T-helper 9 cell (primary cell): ENCODE measurements around the gene ANKMY1.
"Not testable (repeated sequence)": the region's sequence is repeated elsewhere in the genome, so short reads cannot be mapped to it uniquely, and the experiment has no call there.

Source experiments
- DNase-seq: peaks from one replicate; pipeline ENCODE4 v3.0.0-alpha.2; 2020

The ANKMY1 gene

DNA sequence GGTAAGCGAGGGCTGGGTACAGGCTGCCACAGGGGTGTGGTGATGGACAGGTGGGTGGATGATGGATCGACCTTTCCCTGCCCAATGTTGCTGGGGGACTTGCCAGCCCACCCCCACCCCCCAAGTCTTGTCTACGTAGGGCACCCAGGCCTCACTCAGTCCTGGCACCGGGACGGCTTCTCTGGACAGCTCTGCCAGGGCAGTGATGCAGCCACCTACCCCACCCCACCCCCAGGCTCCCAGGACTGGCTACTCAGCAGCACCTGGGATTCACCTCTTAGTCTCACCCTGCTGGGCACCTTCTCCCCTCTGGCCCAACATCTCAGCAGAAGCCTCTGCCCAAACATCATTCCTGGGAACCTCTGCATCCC is 55.7 kb downstream of the ANKMY1 start:
- no peak for DNase-seq

- DNase-seq: no peak
Observed at GRCh38 chr2:240501531-240501991, 56.2 kb downstream of the ANKMY1 start.

DNA sequence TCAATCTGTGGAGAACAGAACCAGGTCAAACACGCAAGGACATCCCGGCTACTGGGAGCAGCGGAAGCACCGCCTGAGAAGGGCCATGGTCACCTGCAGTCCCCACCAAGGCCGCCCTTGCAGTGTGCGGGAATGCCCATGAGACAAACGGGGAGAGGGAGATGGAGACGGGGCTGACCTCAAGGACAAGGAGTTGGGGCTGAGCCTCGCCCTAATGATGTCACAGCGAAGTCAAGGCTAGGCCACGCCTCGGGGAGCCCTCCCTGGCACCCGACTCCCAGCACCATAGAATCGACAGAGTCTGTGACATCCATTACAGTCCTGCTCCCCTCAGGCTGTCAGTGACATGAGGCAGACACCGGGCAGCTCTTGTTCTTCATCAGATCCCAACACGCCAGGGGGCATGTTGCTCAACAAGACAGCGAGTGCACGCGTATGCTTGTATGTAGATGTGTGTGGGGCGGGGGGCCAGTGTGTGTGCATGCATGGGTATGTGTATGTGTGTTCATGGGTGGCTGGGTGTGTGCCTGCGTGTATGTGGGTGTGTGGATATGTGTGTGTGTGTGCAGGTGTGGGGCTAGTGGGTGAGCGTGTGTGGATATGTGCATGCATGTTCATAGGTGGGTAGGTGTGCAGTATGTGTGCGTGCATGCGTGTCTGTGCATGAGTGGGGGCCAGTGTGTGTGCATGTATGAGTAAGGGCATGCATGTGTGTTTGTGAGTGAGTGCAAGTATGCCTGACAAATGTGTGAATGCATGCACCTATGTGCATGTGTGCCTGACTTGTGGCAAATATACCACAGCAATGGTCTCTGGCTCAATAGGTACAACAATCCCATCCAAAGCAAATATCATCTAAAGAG is 57.0 kb downstream of the ANKMY1 start:
- no peak for DNase-seq

DNA sequence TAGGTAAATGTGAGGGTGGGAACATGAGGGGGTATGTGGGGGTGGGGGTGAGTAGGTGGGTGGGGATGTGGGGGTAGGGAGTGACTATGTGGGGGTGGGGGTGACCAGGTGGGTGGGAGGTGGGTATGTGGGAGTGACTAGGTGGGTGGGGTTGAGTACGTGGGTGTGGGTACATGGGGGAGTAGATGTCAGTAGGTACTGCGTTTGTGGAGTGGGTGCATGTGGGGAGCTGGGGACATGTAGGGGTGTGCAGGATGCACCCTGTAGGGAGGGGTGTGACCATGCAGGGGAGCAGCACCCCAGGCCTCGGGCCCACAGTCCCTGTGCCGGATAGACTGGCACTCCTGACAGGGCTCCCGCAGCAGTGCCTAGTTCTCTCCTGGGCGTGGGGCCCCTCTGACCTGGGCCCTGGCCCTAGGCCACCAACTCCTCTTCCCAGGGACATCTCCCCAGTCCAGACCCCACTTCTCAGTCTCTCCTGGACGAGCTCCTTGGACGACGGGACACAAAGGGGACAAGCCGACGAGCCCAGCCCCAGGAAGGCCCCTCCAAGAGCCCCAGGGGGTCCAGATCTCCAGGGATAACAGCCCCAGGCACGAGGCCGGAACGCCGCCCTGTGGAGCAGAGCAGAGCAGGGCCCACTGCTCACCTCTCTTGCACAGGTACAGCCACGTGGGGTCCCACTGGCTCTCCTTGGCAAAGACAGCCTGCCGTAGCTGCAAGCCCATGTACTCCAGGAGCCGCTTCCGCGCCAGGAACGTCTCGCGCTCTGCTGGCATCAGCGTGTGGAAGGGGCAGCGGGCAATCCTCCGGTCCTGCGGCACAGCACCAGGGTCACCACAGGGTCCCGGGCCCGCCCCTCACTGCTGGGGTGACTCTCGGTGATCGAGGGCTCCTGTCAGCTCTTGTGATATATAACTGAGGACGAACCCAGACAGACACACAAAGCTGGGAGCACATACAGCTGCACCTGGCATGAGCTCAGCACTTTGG is 58.2 kb downstream of the ANKMY1 start:
- no peak for DNase-seq

- DNase-seq: no peak
Observed at GRCh38 chr2:240498958-240499260, 58.9 kb downstream of the ANKMY1 start.

- no peak for DNase-seq
Observed at GRCh38 chr2:240498171-240498957, 59.4 kb downstream of the ANKMY1 start.

- not testable (repeated sequence) for DNase-seq
Observed at GRCh38 chr2:240497082-240497481, 60.7 kb downstream of the ANKMY1 start.

DNA sequence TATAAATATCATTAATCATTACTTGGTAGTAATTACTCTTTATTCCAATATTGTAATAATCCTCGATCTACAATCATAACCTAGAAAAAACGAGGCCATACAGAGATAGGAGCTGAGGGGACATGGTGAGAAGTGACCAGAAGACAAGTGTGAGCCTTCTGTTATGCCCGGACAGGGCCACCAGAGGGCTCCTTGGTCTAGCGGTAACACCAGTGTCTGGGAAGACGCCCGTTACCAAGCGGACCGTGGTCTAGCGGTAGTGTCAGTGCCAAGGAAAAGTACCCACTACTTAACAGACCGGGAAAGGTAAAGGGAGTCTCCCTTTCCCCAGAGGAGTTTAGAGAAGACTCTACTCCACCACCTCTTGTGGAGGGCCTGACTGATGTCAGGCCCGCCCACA is 62.8 kb downstream of the ANKMY1 start:
- not testable (repeated sequence) for DNase-seq

DNA sequence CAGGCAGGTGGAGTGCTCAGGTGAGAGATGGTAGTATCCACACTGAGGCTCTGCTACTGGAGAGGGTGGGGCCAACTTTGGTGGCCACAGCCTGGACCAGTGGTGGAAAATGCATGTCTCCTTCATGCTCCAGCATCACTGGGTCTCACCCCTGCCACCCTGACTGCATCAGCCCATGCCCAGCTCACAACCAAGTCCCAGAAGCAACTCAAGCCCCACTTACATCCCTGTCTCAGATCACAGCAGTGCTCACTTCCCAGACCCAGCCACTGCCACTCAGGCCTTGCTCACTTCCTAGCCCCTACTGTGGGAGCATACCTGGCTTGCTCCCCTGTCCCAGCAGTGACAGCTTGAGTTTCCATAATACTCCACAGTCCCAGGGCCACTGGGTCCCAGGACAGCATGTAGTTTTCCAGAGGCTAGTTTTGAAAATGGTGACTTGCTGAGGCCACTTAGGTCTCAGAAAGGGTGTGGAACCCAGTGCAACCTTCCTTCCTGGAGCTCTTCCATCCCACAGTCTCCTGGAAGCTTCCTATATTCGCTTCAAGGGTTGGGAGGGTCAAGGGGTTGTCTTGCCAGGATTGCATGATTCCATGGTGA is 63.5 kb downstream of the ANKMY1 start:
- no peak for DNase-seq

DNA sequence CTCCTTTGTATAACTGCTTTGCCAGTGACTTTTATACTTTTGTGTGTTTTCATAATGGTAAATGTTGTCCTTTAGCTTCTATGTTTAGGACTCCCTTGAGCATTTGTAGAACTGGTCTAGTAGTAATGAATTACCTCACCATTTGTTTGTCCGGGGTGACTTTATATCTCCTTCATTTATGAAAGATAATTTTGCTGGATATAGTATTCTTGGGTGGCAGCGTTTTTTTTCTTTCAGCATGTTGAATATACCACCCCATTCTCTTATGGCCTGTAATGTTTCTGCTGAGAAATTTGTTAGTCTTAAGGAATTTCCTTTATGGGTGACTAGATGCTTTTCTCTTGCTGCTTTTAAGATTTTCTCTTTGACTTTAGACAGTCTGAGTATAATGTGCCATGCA is 66.3 kb downstream of the ANKMY1 start:
- DNase-seq: no peak

DNA sequence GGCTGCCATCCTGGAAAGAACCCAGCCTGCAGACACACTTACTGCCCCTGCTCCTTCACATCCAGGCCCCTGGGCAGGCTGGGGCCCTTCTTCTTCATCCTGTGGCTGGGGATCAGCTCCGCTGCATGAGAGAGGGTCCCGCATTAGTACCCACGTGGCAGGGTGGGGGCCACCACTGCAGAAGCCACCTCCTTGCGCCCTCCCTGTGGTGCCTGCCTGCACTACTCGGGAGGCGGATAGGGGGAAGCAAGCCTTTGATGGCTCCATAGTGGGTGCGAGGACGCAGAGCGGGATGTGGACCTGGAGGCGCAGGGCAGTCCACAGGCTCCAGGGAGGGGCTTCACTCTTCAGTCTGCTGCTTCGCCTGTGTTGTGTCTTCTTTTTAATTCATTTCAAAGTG is 75.6 kb downstream of the ANKMY1 start:
- DNase-seq: no peak

- DNase-seq: no peak
Observed at GRCh38 chr2:240481720-240482119, 76.1 kb downstream of the ANKMY1 start.

DNA sequence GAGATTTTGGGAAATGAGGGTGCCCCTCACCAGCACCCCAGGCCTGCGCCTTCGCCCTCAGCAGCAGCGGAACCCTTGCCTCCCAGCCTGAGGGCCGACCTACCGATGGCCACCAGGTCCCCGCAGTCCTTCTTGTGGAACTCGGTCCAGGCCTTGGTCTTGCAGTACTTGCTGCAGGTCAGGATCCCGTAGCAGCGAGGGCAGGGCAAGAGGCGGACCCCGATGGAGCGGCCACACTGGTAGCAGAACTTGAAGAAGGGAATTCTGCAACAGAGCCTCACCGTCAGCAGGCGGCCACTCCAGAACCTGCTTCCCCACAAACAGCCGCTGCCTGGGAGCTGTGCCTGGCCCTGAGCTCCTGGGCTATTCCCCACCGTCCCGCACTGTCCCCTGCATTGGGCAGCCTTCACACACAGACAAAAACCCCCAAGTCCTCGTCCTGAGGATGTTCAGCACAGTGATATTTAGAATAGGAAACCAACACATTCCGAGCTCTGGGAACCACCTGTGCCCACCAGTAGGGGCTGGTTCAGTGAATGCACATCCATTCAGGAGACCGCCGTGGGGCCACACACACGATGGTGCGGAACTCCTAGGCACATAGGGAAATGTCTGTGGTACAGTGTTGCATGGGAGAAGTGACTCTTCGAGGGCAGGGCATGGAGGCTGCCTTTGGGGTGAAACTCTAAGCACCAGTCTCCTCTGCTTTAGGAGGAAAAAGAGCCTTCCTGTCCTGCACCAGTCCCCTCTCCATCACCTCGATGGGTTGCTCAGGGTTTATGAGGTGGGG is 76.8 kb downstream of the ANKMY1 start:
- DNase-seq: no peak

DNA sequence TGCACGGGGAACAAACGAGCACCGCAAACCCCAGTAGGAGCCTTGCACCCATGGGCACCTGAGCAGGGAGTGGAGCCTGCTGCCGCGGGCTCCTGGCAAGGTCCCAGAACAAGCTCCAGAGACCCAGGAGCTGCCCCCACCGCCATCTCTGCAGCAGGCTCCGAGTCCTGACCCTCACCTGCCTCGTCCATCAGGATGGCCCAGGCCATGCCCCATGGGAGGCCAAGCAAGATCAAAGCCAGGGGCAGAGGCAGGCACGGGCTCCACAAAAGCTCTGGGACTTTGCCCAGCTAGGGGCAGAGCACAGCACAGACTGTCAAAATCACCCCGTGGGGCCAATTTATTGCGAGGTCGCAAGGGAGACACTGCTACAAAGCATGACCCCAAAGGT is 78.7 kb downstream of the ANKMY1 start:
- DNase-seq: no peak

- DNase-seq: no peak
Observed at GRCh38 chr2:240478346-240479110, 79.3 kb downstream of the ANKMY1 start.

DNA sequence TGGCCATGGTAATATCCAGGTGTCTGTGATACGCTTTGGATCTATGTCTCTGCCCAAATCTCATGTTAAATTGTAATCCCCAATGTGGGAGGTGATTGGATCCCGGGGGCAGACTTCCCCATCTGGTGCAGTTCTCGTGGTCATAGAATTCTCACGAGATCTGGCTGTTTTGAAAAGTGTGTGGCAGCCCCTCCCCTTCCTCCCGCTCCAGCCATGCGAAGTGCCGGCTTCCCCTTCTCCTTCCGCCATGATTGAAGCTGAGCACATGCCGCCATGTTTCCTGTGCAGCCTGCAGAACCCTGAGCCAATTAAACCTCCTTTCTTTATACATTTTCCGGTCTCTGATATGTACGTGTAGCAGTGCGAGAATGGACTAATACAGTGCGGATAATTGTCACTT is 79.9 kb downstream of the ANKMY1 start:
- no peak for DNase-seq

GRCh38 chr2:240473211-240473610 is 84.6 kb downstream of the ANKMY1 start:
- DNase-seq: no peak

DNA sequence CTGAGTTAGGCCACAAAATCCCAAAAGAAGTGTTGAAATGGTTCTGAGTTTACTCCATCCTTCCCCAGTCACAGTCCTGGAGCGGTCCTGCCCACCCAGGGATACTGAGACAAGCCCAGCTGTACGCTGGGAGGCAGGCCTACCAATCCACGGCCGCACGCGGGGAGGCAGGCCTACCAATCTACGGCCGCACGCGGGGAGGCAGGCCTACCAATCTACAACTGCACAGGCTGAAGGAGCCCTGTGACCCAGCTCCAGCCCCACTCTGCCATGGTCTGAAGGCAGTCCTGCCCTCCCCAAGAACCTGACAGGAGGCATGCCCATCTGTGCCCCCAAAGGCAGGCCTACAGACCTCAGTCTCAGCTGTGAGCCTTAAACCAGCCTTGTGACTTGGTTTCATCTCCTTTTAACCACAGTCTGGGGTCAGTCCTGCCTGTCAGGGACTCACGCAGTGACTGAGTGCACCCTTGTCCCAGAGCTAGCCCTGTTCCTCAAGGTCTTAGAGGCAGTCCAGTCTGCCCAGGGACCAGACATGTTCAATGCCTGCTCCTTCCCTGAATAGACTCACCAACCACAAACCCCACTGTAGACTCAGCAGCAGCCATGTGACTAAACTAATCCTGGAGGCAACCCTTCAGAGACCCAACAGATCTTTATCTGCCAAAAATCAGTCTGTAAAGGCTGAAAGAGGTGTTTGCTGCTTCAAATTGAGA is 85.6 kb downstream of the ANKMY1 start:
- no peak for DNase-seq

DNA sequence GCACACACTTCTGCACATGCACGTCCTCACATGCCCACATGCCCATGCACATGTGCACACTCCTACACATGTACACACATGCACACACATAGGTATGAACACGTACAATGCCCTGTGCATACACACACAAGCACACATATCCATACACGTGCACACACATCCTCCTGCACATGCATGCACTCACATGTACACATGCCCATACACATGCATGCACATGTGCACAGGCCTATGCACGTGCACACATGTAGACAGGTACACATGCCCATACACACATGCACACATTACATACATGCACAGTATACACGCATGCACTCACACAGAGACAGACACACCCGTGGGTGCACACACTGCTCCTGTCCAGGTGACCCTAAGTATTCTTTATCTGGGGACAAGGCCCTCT is 88.0 kb downstream of the ANKMY1 start:
- no peak for DNase-seq

GRCh38 chr2:240469239-240469636 is 88.5 kb downstream of the ANKMY1 start:
- no peak for DNase-seq
